ENCODE measurements around the gene FIGLA. TPM values are rescaled to one million over a fixed set of nuclear protein-coding genes. Genes with fewer than 3 reads are reported as not detected.

FIGLA gene
- total and polyA plus RNA-seq, 5 experiments from 2014 or later, result not detected

DNA sequence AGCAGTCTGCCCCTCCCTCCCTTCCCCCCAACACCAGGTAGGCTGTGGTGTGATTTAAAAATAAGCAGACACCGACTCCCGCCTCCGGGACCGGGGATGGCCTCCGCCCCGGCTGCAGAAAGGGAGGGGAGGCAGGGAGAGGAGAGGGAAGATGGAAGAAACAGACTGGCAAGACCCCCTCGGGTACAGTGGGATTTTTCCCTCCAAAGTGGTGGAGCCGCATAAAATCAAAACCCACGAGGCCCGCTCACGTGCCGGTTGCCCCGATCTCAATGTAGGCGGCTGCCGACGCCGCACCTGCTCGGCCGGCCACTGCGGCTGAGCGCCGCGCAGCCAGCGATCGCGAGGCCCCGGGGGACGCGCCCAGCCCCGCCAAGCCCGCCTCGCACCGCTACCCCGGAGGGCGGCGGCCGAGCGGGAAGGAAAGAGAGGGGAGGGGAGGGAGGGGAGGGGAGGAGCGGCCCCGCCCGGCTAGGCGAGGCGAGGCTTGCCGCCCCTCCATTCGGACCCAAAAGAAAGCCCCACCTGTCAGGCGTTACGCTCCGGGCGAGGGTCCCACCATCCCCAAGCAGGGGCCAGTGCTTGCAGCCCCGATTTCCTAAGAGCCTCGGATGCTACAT, 23.3 kb downstream of the FIGLA start:
- POLR2A ChIA-PET, result interaction anchor here (0.8 to 2.2 kb wide), 3 partner anchors 18 to 112 kb away, joined by 3 to 5 read pairs (median 5); no protein-coding TSS in a partner anchor
- ATAC-seq, result peak; percentile 34 to 58
- Mint-ChIP-seq H3K9me3 (no peaks in the 10 kb centered on the region), H3K36me3 (no peaks in the 10 kb centered on the region), H3K4me1 (peaks cover 5 to 24% (median 19%) of the 10 kb centered on the region in 4 donors), H3K27me3 (peaks cover 0 to 38% (median 2%) of the 10 kb centered on the region in 5 donors), H3K4me3 (peak overlapping the region; percentile 78 to 93 (median 90)), H3K27ac (peak overlapping the region in 6 of 10 donors; percentile 23 to 82 (median 64))
- peak in 5 of 10 donors; percentile 8 to 31 (median 18) for DNase-seq

GRCh38 chr2:70766357-70767078, 23.9 kb downstream of the FIGLA start:
- H3K27ac Mint-ChIP-seq, result peak overlapping the region in 8 of 10 donors; percentile 6 to 82 (median 50)
- DNase-seq, result no peak
- H3K9me3 Mint-ChIP-seq, result no peaks in the 10 kb centered on the region
- ATAC-seq, result no peak
- peak overlapping the region; percentile 75 to 92 (median 86) for H3K4me3 Mint-ChIP-seq
- H3K4me1 Mint-ChIP-seq, result peaks cover 5 to 24% (median 19%) of the 10 kb centered on the region in 4 donors
- peaks cover 0 to 37% (median 2%) of the 10 kb centered on the region in 5 donors for H3K27me3 Mint-ChIP-seq
- POLR2A ChIA-PET, result interaction anchor here (0.8 kb wide), 1 partner anchor 110 kb away, joined by 3 read pairs; no protein-coding TSS in a partner anchor
- H3K36me3 Mint-ChIP-seq, result no peaks in the 10 kb centered on the region

GRCh38 chr2:70765507-70765906, 24.9 kb downstream of the FIGLA start:
- Mint-ChIP-seq H3K36me3 (no peaks in the 10 kb centered on the region), H3K4me3 (peak overlapping the region in 1 of 10 donors; percentile 22), H3K27me3 (peaks cover 0 to 35% (median 2%) of the 10 kb centered on the region in 5 donors), H3K27ac (no peak overlapping the region), H3K4me1 (peaks cover 5 to 24% (median 19%) of the 10 kb centered on the region in 4 donors), H3K9me3 (no peaks in the 10 kb centered on the region)
- POLR2A ChIA-PET, result no interaction called here
- ATAC-seq (no peak), DNase-seq (no peak)

- Mint-ChIP-seq H3K36me3 (peaks cover 0 to 2% (median 0%) of the 10 kb centered on the region in 3 donors), H3K4me1 (peaks cover 0 to 7% (median under 1%) of the 10 kb centered on the region in 4 donors), H3K9me3 (no peaks in the 10 kb centered on the region), H3K27me3 (peaks cover 0 to 18% (median 1%) of the 10 kb centered on the region in 5 donors), H3K27ac (peak overlapping the region in 1 of 10 donors; percentile 57), H3K4me3 (no peak overlapping the region)
- ATAC-seq, result no peak
- POLR2A ChIA-PET, result interaction anchor here (0.6 kb wide), 1 partner anchor 16 kb away, joined by 3 read pairs; no protein-coding TSS in a partner anchor
- no peak for DNase-seq
Observed at GRCh38 chr2:70759446-70759845, 31.0 kb downstream of the FIGLA start.

DNA sequence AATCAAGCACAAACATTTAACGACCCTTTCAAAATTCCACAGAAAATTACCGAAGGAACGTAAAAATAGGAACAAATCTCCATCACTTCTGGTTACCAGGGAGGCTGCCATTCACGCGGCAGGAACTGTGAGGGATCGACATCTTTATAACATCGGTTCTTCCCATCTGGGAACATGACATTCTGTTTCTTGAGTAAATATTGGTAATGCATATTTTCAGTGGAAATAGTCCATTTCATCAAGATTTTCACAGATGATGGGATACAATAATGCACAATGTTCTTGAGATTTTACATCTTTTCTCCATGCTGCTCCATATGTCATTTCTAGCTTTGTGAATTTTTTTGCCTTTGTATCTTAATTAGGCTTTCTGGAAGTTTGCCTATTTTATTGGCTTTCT, 32.5 kb downstream of the FIGLA start:
- H3K4me1 Mint-ChIP-seq, result peaks cover 0 to 5% (median under 1%) of the 10 kb centered on the region in 4 donors
- POLR2A ChIA-PET, result no interaction called here

GRCh38 chr2:70757360-70757759, 33.1 kb downstream of the FIGLA start:
- H3K9me3 Mint-ChIP-seq, result no peaks in the 10 kb centered on the region
- no peak overlapping the region for H3K4me3 Mint-ChIP-seq
- ATAC-seq (no peak), DNase-seq (no peak)
- peaks cover 0 to 2% (median 0%) of the 10 kb centered on the region in 3 donors for H3K36me3 Mint-ChIP-seq
- peaks cover 0 to 16% (median 1%) of the 10 kb centered on the region in 5 donors for H3K27me3 Mint-ChIP-seq
- peaks cover 0 to 5% (median under 1%) of the 10 kb centered on the region in 4 donors for H3K4me1 Mint-ChIP-seq
- no peak overlapping the region for H3K27ac Mint-ChIP-seq
- POLR2A ChIA-PET, result no interaction called here

More for the DNA sequence above, 32.5 kb downstream of the FIGLA start:
- H3K27ac Mint-ChIP-seq, result no peak overlapping the region
- peaks cover 0 to 2% (median 0%) of the 10 kb centered on the region in 3 donors for H3K36me3 Mint-ChIP-seq
- H3K27me3 Mint-ChIP-seq, result peaks cover 0 to 16% (median 1%) of the 10 kb centered on the region in 5 donors
- H3K4me3 Mint-ChIP-seq, result no peak overlapping the region
- H3K9me3 Mint-ChIP-seq, result no peaks in the 10 kb centered on the region
- DNase-seq (no peak), ATAC-seq (no peak)

DNA sequence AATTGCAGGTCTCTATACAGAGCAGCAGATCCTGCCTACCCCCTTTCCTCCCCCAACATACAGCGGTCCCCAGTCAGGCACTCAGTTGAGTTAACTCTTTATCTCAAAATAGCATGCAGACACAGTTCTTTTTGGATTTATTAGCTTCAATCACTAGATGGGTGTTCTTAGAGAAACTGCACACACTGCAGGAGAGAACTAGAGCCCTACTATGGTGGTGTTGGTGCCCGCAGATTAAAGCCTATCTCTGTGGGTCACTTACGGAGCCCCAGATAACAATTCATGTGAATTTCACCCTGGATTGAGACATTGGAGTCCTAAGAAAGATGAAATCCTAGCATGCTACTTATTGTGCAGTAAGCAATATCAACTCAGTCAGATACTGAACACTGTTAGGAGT, 34.3 kb downstream of the FIGLA start:
- Mint-ChIP-seq H3K9me3 (no peaks in the 10 kb centered on the region), H3K36me3 (peaks cover 0 to 2% (median 0%) of the 10 kb centered on the region in 3 donors), H3K4me3 (no peak overlapping the region), H3K27me3 (peaks cover 0 to 16% (median 1%) of the 10 kb centered on the region in 5 donors), H3K4me1 (peaks cover 0 to 5% (median under 1%) of the 10 kb centered on the region in 4 donors), H3K27ac (no peak overlapping the region)
- POLR2A ChIA-PET, result no interaction called here
- DNase-seq, result no peak
- no peak for ATAC-seq

- H3K9me3 Mint-ChIP-seq, result no peaks in the 10 kb centered on the region
- no peak overlapping the region for H3K4me3 Mint-ChIP-seq
- H3K36me3 Mint-ChIP-seq, result peaks cover 0 to 2% (median 0%) of the 10 kb centered on the region in 3 donors
- ATAC-seq (no peak), DNase-seq (no peak)
- H3K27me3 Mint-ChIP-seq, result peaks cover 0 to 18% (median under 1%) of the 10 kb centered on the region in 5 donors
- H3K4me1 Mint-ChIP-seq, result peaks cover 0 to 3% (median under 1%) of the 10 kb centered on the region in 4 donors
- POLR2A ChIA-PET, result no interaction called here
- no peak overlapping the region for H3K27ac Mint-ChIP-seq
Observed at GRCh38 chr2:70753902-70754301, 36.5 kb downstream of the FIGLA start.

- H3K27ac Mint-ChIP-seq, result no peak overlapping the region
- DNase-seq, result no peak
- POLR2A ChIA-PET, result no interaction called here
- no peak for ATAC-seq
- peaks cover 0 to 2% (median 0%) of the 10 kb centered on the region in 3 donors for H3K36me3 Mint-ChIP-seq
- no peak overlapping the region for H3K4me3 Mint-ChIP-seq
- H3K4me1 Mint-ChIP-seq, result peaks cover 0 to 6% (median under 1%) of the 10 kb centered on the region in 4 donors
- H3K27me3 Mint-ChIP-seq, result peaks cover 0 to 13% (median 1%) of the 10 kb centered on the region in 5 donors
- no peaks in the 10 kb centered on the region for H3K9me3 Mint-ChIP-seq
Observed at GRCh38 chr2:70753031-70753430, 37.4 kb downstream of the FIGLA start.

- peaks cover 0 to 10% (median 1%) of the 10 kb centered on the region in 5 donors for H3K27me3 Mint-ChIP-seq
- POLR2A ChIA-PET, result no interaction called here
- H3K36me3 Mint-ChIP-seq, result peaks cover 0 to 2% (median 0%) of the 10 kb centered on the region in 3 donors
- H3K4me1 Mint-ChIP-seq, result peaks cover 0 to 8% (median 3%) of the 10 kb centered on the region in 4 donors
- H3K4me3 Mint-ChIP-seq, result no peak overlapping the region
- peaks cover 0 to 1% (median 0%) of the 10 kb centered on the region in 9 donors for H3K9me3 Mint-ChIP-seq
- DNase-seq (no peak), ATAC-seq (no peak)
- no peak overlapping the region for H3K27ac Mint-ChIP-seq
Observed at GRCh38 chr2:70752396-70752795, 38.0 kb downstream of the FIGLA start.

DNA sequence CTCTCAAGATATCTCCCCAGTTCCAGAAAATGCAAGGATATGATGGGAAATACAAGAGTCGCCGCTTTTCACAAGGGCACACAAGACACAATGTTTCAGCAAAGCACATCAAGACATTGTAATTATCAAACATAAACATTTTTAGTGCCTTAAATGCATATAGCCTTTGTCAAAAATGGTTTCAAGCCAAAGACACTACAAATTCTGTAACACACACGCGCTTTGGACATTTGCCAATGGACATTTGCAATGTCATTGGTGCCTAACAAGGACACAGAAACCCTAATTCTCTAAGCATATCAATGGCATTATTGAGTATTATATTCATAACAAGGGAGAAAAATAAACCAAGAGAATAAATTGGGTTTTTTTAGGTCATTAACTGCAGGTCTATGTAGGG, 38.6 kb downstream of the FIGLA start:
- POLR2A ChIA-PET, result no interaction called here
- Mint-ChIP-seq H3K4me1 (peaks cover 0 to 11% (median 5%) of the 10 kb centered on the region in 4 donors), H3K4me3 (no peak overlapping the region), H3K27ac (no peak overlapping the region), H3K9me3 (peaks cover 0 to 3% (median 0%) of the 10 kb centered on the region in 9 donors), H3K36me3 (peaks cover 0 to 2% (median 0%) of the 10 kb centered on the region in 3 donors), H3K27me3 (peaks cover 0 to 11% (median 1%) of the 10 kb centered on the region in 5 donors)
- ATAC-seq, result no peak
- DNase-seq, result no peak

DNA sequence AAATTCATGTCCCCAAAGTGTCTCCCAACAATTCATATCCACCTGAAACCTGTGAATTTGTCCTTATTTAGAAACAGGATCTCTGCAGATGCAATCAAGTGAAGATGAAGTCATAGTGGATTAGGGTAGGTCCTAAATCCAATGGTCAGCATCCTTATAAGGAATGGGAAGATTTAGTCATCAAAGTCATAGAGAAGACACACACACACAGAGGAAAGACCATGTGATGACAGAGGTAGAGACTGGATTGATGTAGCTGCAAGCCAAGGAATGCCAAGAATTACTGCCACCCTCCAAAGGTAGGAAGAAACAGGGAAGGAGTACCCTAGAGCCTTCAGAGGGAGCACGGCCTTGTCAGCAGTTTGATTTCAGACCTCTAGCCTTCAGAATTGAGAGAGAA, 40.1 kb downstream of the FIGLA start:
- no peak for DNase-seq
- Mint-ChIP-seq H3K27ac (no peak overlapping the region), H3K36me3 (no peaks in the 10 kb centered on the region), H3K4me1 (peaks cover 0 to 14% (median 5%) of the 10 kb centered on the region in 4 donors), H3K4me3 (no peak overlapping the region), H3K27me3 (peaks cover 0 to 8% (median 0%) of the 10 kb centered on the region in 5 donors), H3K9me3 (peaks cover 0 to 3% (median 0%) of the 10 kb centered on the region in 9 donors)
- POLR2A ChIA-PET, result no interaction called here
- no peak for ATAC-seq
